ENCODE results near the gene ERGIC2. TPM values are rescaled to one million over a fixed set of nuclear protein-coding genes. Genes with fewer than 3 reads are reported as not detected.

The ERGIC2 gene
- total and polyA plus RNA-seq, 9 of the 15 experiments (the other 6 are each of a cell fraction or from before 2014, with no cell fraction given), result 24.1 to 180 (median 75.7) TPM

- TF ChIP-seq JUND (IDR thresholded peaks at IDR 0.05; ENCODE audit: borderline replicate concordance, low read depth, low read length) (peak; percentile 40; the same call in 1 of the 2 replicates), JUND (tag; IDR thresholded peaks at IDR 0.05; ENCODE audit: borderline replicate concordance, low read depth, low read length) (no peak; the same call in 2 of the 3 replicates), CBFB (CRISPR knock-in tag; IDR thresholded peaks at IDR 0.05) (no peak), REST (IDR thresholded peaks at IDR 0.05; ENCODE audit: borderline replicate concordance) (peak; percentile 82), REST (CRISPR knock-in tag; IDR thresholded peaks at IDR 0.05; ENCODE audit: low read depth) (no peak), SMC3 (conservative IDR thresholded peaks at IDR 0.05; ENCODE audit: insufficient read depth, low read depth, low read length) (peak; percentile 68; the same call in 1 of the 2 replicates), KLF16 (IDR thresholded peaks at IDR 0.05) (peak; percentile 22; the same call in 1 of the 2 replicates), CTCFL (IDR thresholded peaks at IDR 0.05; ENCODE audit: borderline replicate concordance, insufficient read depth, low read depth, low read length, poor library complexity, severe bottlenecking) (peak; percentile 23), CTBP1 (IDR thresholded peaks at IDR 0.05; ENCODE audit: borderline replicate concordance) (peak; percentile 25; the same call in 1 of the 2 replicates), ETV1 (tag; conservative IDR thresholded peaks at IDR 0.05; ENCODE audit: low read depth) (peak; percentile 50)
- TF ChIP-seq, protein P1, sequence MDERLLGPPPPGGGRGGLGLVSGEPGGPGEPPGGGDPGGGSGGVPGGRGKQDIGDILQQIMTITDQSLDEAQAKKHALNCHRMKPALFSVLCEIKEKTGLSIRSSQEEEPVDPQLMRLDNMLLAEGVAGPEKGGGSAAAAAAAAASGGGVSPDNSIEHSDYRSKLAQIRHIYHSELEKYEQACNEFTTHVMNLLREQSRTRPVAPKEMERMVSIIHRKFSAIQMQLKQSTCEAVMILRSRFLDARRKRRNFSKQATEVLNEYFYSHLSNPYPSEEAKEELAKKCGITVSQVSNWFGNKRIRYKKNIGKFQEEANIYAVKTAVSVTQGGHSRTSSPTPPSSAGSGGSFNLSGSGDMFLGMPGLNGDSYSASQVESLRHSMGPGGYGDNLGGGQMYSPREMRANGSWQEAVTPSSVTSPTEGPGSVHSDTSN (CRISPR knock-in tag; IDR thresholded peaks at IDR 0.05; ENCODE audit: low read depth), result no peak
- TF ChIP-seq, protein P1 (tag; conservative IDR thresholded peaks at IDR 0.05; ENCODE audit: low read depth), result peak; percentile 65
Measured at GRCh38 chr12:29317556-29318363, 63.2 kb downstream of the ERGIC2 start (continued).
